Common myeloid progenitor, CD34-positive (primary cell): Measurements from ENCODE around the gene GPM6B.
A peak's percentile ranks its signal among the peaks of the same experiment; 100 is the strongest.

ENCODE experiments used
- CTCF ChIA-PET: fragments of 350-600 bp; sonication (Branson Sonifier 250); formaldehyde crosslinking; loops from one replicate; lab custom pipeline; 2021; ENCODE audit warnings: antibody characterized with exemption; lab: Charles Lee
- POLR2A ChIA-PET: fragments of 350-600 bp; sonication (Branson Sonifier 250); formaldehyde crosslinking; loops from one replicate; lab custom pipeline; 2021; ENCODE audit warnings: antibody characterized with exemption; lab: Charles Lee
- DNase-seq, 3 donors: peaks; one replicate each; pipeline versions ENCODE4 v3.0.0 to v3.0.0-alpha.2; 2013
- H3K27ac ChIP-seq, 2 experiments: 1 replicate in 1 of 2; 2 replicates in 1 of 2; pipeline ENCODE4 v1.7.0; 2013; ENCODE audit warnings: inconsistent platforms in 2 of 2, low read length in 2 of 2, mild to moderate bottlenecking in 2 of 2, low read depth in 1 of 2, moderate library complexity in 1 of 2; ENCODE audit not compliant: severe bottlenecking in 2 of 2, insufficient read depth in 1 of 2, poor library complexity in 1 of 2
- H3K27me3 ChIP-seq, 5 experiments: replicated peaks in 2 of 5; 1 replicate in 3 of 5; 2 replicates in 2 of 5; pipeline versions ENCODE4 v1.6.1 to v1.7.0; 2013; ENCODE audit warnings: low read length in 4 of 5, mild to moderate bottlenecking in 2 of 5, moderate library complexity in 2 of 5, inconsistent platforms in 1 of 5; ENCODE audit not compliant: insufficient read depth in 5 of 5, control insufficient read depth in 4 of 5
- H3K36me3 ChIP-seq, 4 experiments: 1 replicate in 2 of 4; 2 replicates in 2 of 4; pipeline versions ENCODE4 v1.6.1 to v1.7.0; 2013; ENCODE audit warnings: low read length in 3 of 4, control low read depth in 1 of 4, mild to moderate bottlenecking in 1 of 4; ENCODE audit not compliant: control insufficient read depth in 4 of 4, insufficient read depth in 4 of 4
- H3K4me1 ChIP-seq, 4 experiments: 1 replicate in 3 of 4; 2 replicates in 1 of 4; pipeline versions ENCODE4 v1.6.1 to v1.7.1; 2013; ENCODE audit warnings: low read length in 3 of 4, mild to moderate bottlenecking in 3 of 4, control low read depth in 1 of 4, inconsistent platforms in 1 of 4, moderate library complexity in 1 of 4; ENCODE audit not compliant: control insufficient read depth in 4 of 4, insufficient read depth in 4 of 4; ENCODE audit errors: control extremely low read depth in 1 of 4
- H3K4me3 ChIP-seq, 7 experiments: 1 replicate in 4 of 7; 2 replicates in 3 of 7; pipeline versions ENCODE4 v1.5.1 to v1.7.0; 2013; ENCODE audit warnings: mild to moderate bottlenecking in 7 of 7, low read length in 6 of 7, moderate library complexity in 6 of 7, inconsistent platforms in 2 of 7, low read depth in 2 of 7, control low read depth in 1 of 7; ENCODE audit not compliant: insufficient read depth in 4 of 7, control insufficient read depth in 1 of 7; ENCODE audit errors: extremely low read depth in 1 of 7
- H3K9me3 ChIP-seq, 5 experiments: 1 replicate in 4 of 5; 2 replicates in 1 of 5; pipeline versions ENCODE4 v1.6.1 to v1.7.1; 2013; ENCODE audit warnings: low read length in 4 of 5, mild to moderate bottlenecking in 2 of 5, inconsistent platforms in 1 of 5, low read depth in 1 of 5, moderate library complexity in 1 of 5; ENCODE audit not compliant: control insufficient read depth in 4 of 5, insufficient read depth in 2 of 5; ENCODE audit errors: control extremely low read depth in 1 of 5
- WGBS: methylation state at CpG from one replicate; pipeline ENCODE4 v1.1.5; 2013; ENCODE audit not compliant: insufficient coverage; 5-methylcytosine and 5-hydroxymethylcytosine counted together

The GPM6B gene

GRCh38 chrX:13786048-13786447 is 30.8 kb downstream of the GPM6B start:
- no peaks in the 10 kb centered on the region for H3K4me1 ChIP-seq
- H3K27me3 ChIP-seq = peaks cover 0 to 14% (median 0%) of the 10 kb centered on the region in 5 experiments
- CTCF ChIA-PET = no interaction called here
- WGBS = 81% methylated on average over 6 of the region's 8 CpGs
- DNase-seq = no peak
- no peaks in the 10 kb centered on the region for H3K36me3 ChIP-seq
- H3K4me3 ChIP-seq = no peak overlapping the region
- POLR2A ChIA-PET = no interaction called here
- H3K27ac ChIP-seq = no peak overlapping the region
- no peaks in the 10 kb centered on the region for H3K9me3 ChIP-seq

DNA sequence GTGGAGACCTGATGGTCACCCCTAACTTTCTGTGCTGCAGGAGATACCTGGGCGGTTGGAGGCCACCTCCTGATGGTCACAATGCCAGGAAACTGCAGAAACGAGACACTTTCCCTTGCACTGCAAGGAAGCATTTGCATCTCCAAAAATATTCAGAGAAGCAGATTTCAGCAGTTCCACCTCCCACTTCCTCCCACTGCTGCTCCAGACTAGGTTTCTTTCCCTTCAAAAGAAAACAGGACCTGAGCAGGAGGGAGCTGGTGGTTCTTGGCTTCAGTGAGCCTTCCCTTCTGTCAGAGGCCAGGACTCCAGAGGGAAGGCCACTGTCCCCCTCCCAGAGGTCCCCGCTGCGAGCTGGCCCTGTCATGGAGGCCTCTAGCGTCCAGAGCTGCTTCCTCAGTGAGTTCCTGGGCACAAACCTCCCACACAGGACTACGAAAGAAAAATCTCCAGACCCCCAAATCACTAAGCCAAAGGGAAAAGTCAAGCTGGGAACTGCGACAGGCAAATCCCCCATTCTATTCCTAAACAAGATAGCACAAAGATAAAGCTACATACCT is 35.9 kb downstream of the GPM6B start:
- H3K27me3 ChIP-seq = peaks cover 0 to 18% (median 0%) of the 10 kb centered on the region in 5 experiments
- H3K9me3 ChIP-seq = no peaks in the 10 kb centered on the region
- H3K4me3 ChIP-seq = no peak overlapping the region
- WGBS = 80% methylated on average over 7 of the region's 7 CpGs
- ChIA-PET POLR2A (no interaction called here), CTCF (no interaction called here)
- H3K4me1 ChIP-seq = peaks cover 0 to 2% (median 0%) of the 10 kb centered on the region in 4 experiments
- no peak for DNase-seq
- peaks cover 0 to 6% (median 2%) of the 10 kb centered on the region in 4 experiments for H3K36me3 ChIP-seq
- no peak overlapping the region for H3K27ac ChIP-seq

GRCh38 chrX:13778916-13779315 is 38.0 kb downstream of the GPM6B start:
- ChIA-PET CTCF (interaction anchor here (0.8 to 1.3 kb wide), 2 partner anchors 251 to 272 kb away, joined by 3 read pairs; partner anchors contain the start of gene GEMIN8), POLR2A (no interaction called here)
- Histone ChIP-seq H3K4me1 (peaks cover 0 to 2% (median 0%) of the 10 kb centered on the region in 4 experiments), H3K27me3 (peaks cover 0 to 18% (median 0%) of the 10 kb centered on the region in 5 experiments), H3K27ac (no peak overlapping the region), H3K9me3 (no peaks in the 10 kb centered on the region), H3K36me3 (peaks cover 0 to 21% (median 8%) of the 10 kb centered on the region in 4 experiments), H3K4me3 (no peak overlapping the region)
- peak; percentile 20 to 52 (median 39) for DNase-seq
- WGBS = 38% methylated on average over 1 of the region's 2 CpGs

GRCh38 chrX:13776387-13776786 is 40.5 kb downstream of the GPM6B start:
- no peaks in the 10 kb centered on the region for H3K9me3 ChIP-seq
- no peak overlapping the region for H3K27ac ChIP-seq
- CTCF ChIA-PET = interaction anchor here (2.1 kb wide), 1 partner anchor 12 kb away, joined by 4 read pairs; no protein-coding TSS in a partner anchor
- H3K27me3 ChIP-seq = peaks cover 0 to 10% (median 0%) of the 10 kb centered on the region in 5 experiments
- no peak overlapping the region for H3K4me3 ChIP-seq
- POLR2A ChIA-PET = no interaction called here
- no peak for DNase-seq
- H3K36me3 ChIP-seq = peaks cover 2 to 31% (median 8%) of the 10 kb centered on the region in 4 experiments
- H3K4me1 ChIP-seq = peaks cover 0 to 2% (median 0%) of the 10 kb centered on the region in 4 experiments
- 87% methylated on average over 3 of the region's 4 CpGs for WGBS

DNA sequence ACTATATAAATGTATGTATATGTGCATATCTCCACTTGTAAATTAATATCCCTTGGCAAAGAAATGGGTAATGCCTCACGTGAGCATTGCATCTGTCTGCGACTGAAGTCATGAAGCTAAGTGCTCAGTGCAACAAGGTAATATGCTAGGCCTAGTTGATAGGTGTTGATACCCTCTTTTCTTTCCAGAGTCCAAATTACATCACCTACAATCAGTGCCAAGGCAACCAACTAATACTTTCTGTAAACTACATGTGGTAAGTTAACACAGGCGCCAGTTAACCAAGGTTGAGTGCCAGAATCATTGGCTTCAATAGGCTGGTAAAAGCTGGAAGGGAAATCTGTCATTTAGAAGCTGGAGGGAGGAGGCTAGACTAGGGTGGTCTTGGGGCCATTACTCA is 41.1 kb downstream of the GPM6B start:
- Histone ChIP-seq H3K27ac (no peak overlapping the region), H3K4me3 (no peak overlapping the region), H3K4me1 (peaks cover 0 to 2% (median 0%) of the 10 kb centered on the region in 4 experiments), H3K9me3 (no peaks in the 10 kb centered on the region), H3K36me3 (peaks cover 2 to 31% (median 8%) of the 10 kb centered on the region in 4 experiments), H3K27me3 (peaks cover 0 to 4% (median 0%) of the 10 kb centered on the region in 5 experiments)
- POLR2A ChIA-PET = no interaction called here
- WGBS = 60% methylated on average over 1 of the region's 3 CpGs
- DNase-seq = no peak
- CTCF ChIA-PET = interaction anchor here (2.1 kb wide), 1 partner anchor 11 kb away, joined by 4 read pairs; no protein-coding TSS in a partner anchor

- CTCF ChIA-PET = interaction anchor here (2.1 kb wide), 1 partner anchor 10 kb away, joined by 4 read pairs; no protein-coding TSS in a partner anchor
- 100% methylated on average over 2 of the region's 2 CpGs for WGBS
Observed at GRCh38 chrX:13774696-13775095, 42.2 kb downstream of the GPM6B start.

DNA sequence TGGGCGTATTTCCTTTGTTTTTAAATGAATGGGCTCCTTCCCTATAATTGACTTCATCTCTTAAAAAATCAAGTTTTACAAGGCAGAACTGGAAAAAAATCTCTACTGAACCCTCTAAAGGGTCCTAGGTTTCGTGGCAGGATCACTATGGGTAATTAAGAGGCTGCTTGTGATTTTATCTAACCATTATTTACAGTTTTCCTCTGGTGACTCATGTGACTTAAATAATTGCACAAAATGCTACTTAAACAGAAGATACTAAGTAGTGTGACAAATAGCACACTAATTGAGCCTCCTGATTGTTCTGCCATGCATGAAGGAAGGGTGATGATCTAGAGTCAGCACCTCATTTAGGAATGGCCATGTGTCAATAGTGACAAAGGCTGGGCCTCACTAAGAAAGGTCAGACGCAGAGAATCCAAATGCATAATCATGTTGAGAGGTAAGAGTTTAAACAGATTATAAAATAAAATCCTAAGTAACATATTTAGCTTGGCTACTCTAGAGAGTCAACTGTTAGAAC is 46.8 kb downstream of the GPM6B start:
- POLR2A ChIA-PET = no interaction called here

More at GRCh38 chrX:13774696-13775095, 42.2 kb downstream of the GPM6B start:
- peaks cover 2 to 39% (median 11%) of the 10 kb centered on the region in 4 experiments for H3K36me3 ChIP-seq
- no peak overlapping the region for H3K27ac ChIP-seq
- H3K4me1 ChIP-seq = peaks cover 0 to 2% (median 0%) of the 10 kb centered on the region in 4 experiments
- H3K27me3 ChIP-seq = no peaks in the 10 kb centered on the region
- H3K4me3 ChIP-seq = no peak overlapping the region
- POLR2A ChIA-PET = interaction anchor here (0.6 kb wide), 1 partner anchor 55 kb away, joined by 3 read pairs; no protein-coding TSS in a partner anchor
- DNase-seq = no peak
- no peaks in the 10 kb centered on the region for H3K9me3 ChIP-seq

More for the DNA sequence above, 46.8 kb downstream of the GPM6B start:
- no peak for DNase-seq
- no CpG with 5 or more reads among the region's 3 CpGs for WGBS
- Histone ChIP-seq H3K4me1 (no peaks in the 10 kb centered on the region), H3K4me3 (no peak overlapping the region), H3K9me3 (no peaks in the 10 kb centered on the region), H3K27ac (no peak overlapping the region), H3K36me3 (peaks cover 12 to 53% (median 29%) of the 10 kb centered on the region in 4 experiments), H3K27me3 (no peaks in the 10 kb centered on the region)
- CTCF ChIA-PET = no interaction called here
